Breast epithelium (tissue), 4 donors: ENCODE measurements around the gene SLC16A9. TPM values are rescaled to one million over a fixed set of nuclear protein-coding genes. Genes with fewer than 3 reads are reported as not detected.

Experiments
- DNase-seq, 2 donors: peaks; one replicate each; pipeline ENCODE4 v3.0.0-alpha.2; 2019; ENCODE audit warnings: low spot score in 2 of 2
- H3K27ac ChIP-seq, 2 donors: fragments of 200-600 bp; sonication (generic) in 1 of 2; one replicate each; pipeline ENCODE4 v1.5.1; 2016 to 2019; ENCODE audit warnings: mild to moderate bottlenecking in 1 of 2
- H3K27me3 ChIP-seq, 2 donors: fragments of 200-600 bp; sonication (generic) in 1 of 2; one replicate each; pipeline versions ENCODE4 v1.5.1 to v1.6.0; 2017 to 2019; ENCODE audit warnings: control low read depth in 1 of 2, mild to moderate bottlenecking in 1 of 2
- H3K36me3 ChIP-seq: fragments of 200-600 bp; one replicate; pipeline ENCODE4 v1.5.1; 2019
- H3K4me1 ChIP-seq, 2 donors: fragments of 200-600 bp; sonication (generic); one replicate each; pipeline ENCODE4 v1.5.1; 2016 to 2019; ENCODE audit warnings: control low read depth in 1 of 2
- H3K4me3 ChIP-seq, 3 donors: fragments of 200-600 bp; sonication (generic); 1 replicate in 2 of 3; 2 replicates in 1 of 3; pipeline ENCODE4 v1.5.1; 2016 to 2019; ENCODE audit warnings: mild to moderate bottlenecking in 3 of 3, moderate library complexity in 2 of 3
- H3K9me3 ChIP-seq, 2 donors: fragments of 200-600 bp; sonication (generic) in 1 of 2; one replicate each; pipeline ENCODE4 v1.5.1; 2016 to 2019; ENCODE audit warnings: control low read depth in 1 of 2
- CTCF ChIP-seq, 3 donors: fragments of 450-650 bp; IDR thresholded peaks; one replicate each; pipeline ENCODE4 v1.5.1; 2016 to 2017; ENCODE audit warnings: antibody characterized with exemption in 3 of 3, mild to moderate bottlenecking in 3 of 3, moderate library complexity in 3 of 3
- POLR2A ChIP-seq: fragments of 450-650 bp; IDR thresholded peaks from one replicate; pipeline ENCODE4 v1.6.1; 2016; ENCODE audit warnings: antibody characterized with exemption, mild to moderate bottlenecking, moderate library complexity
- POLR2AphosphoS5 ChIP-seq, 3 donors: sonication (generic); formaldehyde crosslinking; IDR thresholded peaks; one replicate each; pipeline ENCODE4 v1.6.1; 2017; ENCODE audit warnings: antibody characterized with exemption in 3 of 3
- intact Hi-C: fragments of 100-400 bp; cut with DNase I; formaldehyde crosslinking; loops from one replicate; pipeline ENCODE4 v1.15.1; 2023; ENCODE audit warnings: low total_unique reads
- total RNA-seq, 3 donors: library from RNA; depleted of rRNA; stranded (reverse); fragments of >200 nt; gene quantifications; one replicate each; pipeline ENCODE4 v1.1.0, GENCODE V29; 2016

Gene SLC16A9
- total RNA-seq, 3 donors from 2014 or later: 0.32 to 1.2 (median 0.33) TPM

DNA sequence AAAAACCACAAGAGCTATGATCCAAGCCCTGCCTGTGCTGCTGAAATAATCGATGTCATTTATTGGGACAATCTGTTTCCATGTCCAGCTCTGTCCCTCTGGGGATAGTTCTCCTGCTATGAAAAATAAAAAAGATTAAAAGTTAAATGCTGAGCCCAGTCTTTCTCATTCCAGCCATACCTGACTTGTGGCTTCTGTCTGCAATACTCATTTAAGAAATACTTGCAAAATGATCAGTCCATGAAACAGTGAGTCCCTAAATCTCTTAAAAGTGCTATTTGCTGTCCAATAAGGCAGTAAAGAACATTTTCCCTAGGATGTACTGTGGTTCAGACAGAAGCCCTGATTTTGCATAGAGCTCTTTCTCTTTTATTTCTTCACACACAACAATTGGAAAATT lies 91.7 kb downstream of the SLC16A9 start:
- Histone ChIP-seq H3K4me1 (no peaks in the 10 kb centered on the region), H3K27me3 (no peaks in the 10 kb centered on the region), H3K9me3 (no peaks in the 10 kb centered on the region), H3K27ac (no peak overlapping the region), H3K4me3 (no peak overlapping the region), H3K36me3 (no peaks in the 10 kb centered on the region)
- TF ChIP-seq POLR2A: no peak
- no peak for TF ChIP-seq CTCF (IDR thresholded peaks at IDR 0.05)
- no peak for TF ChIP-seq POLR2AphosphoS5 (IDR thresholded peaks at IDR 0.05)
- DNase-seq: no peak
- intact Hi-C loops: no loop called here

DNA sequence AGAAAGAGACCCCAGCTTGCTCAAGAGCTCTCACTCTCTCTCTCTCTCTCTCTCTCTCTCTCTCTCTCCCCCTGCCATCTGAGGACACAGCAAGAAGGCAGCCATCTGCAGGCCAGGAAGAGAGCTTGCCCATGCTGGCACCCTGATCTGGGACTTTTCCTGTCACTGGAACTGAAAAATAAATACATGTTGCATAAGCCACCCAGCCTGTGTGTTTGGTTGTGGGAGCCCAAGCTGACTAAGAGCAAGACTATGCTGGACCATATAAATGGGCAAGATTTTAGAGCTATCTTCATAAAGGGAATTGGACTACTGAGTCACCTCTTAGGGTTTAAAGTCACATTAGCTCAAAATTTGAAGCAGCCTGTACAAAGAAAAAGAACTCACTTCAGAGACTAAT lies 98.6 kb downstream of the SLC16A9 start:
- H3K27me3 ChIP-seq: no peaks in the 10 kb centered on the region
- no peak for DNase-seq
- no peaks in the 10 kb centered on the region for H3K9me3 ChIP-seq
- H3K4me1 ChIP-seq: no peaks in the 10 kb centered on the region
- TF ChIP-seq CTCF (IDR thresholded peaks at IDR 0.05): no peak
- no peak for TF ChIP-seq POLR2A
- TF ChIP-seq POLR2AphosphoS5 (IDR thresholded peaks at IDR 0.05): no peak
- intact Hi-C loops: no loop called here
- no peak overlapping the region for H3K27ac ChIP-seq
- no peaks in the 10 kb centered on the region for H3K36me3 ChIP-seq
- no peak overlapping the region for H3K4me3 ChIP-seq

DNA sequence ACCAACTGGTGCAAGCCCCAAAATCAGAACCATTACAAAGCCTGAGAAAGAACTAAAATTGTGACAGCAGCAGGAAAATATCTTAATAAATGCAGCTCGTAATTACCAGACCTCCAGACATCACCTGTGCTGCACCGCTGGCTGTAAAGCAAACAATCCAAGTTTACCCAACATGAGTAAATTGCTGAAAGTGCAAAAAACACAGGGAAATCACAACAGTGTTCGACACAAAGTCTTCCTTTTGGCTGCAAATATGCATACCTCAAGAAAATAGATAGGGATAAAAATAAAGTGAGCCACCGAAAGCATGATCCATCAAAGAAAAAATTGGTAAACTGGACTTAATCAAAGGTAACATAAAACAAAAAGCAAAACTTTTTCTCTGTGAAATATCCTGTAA lies 101.7 kb downstream of the SLC16A9 start:
- H3K27me3 ChIP-seq: no peaks in the 10 kb centered on the region
- no peak for TF ChIP-seq POLR2A
- no peak for TF ChIP-seq CTCF (IDR thresholded peaks at IDR 0.05)
- no peaks in the 10 kb centered on the region for H3K4me1 ChIP-seq
- H3K36me3 ChIP-seq: no peaks in the 10 kb centered on the region
- no peak overlapping the region for H3K27ac ChIP-seq
- no peak for DNase-seq
- no peaks in the 10 kb centered on the region for H3K9me3 ChIP-seq
- intact Hi-C loops: no loop called here
- H3K4me3 ChIP-seq: no peak overlapping the region

GRCh38 chr10:59606551-59606961 lies 103.1 kb downstream of the SLC16A9 start:
- H3K27me3 ChIP-seq: no peaks in the 10 kb centered on the region
- no peak overlapping the region for H3K27ac ChIP-seq
- H3K4me3 ChIP-seq: no peak overlapping the region
- H3K4me1 ChIP-seq: no peaks in the 10 kb centered on the region
- DNase-seq: no peak
- H3K9me3 ChIP-seq: no peaks in the 10 kb centered on the region
- TF ChIP-seq CTCF (IDR thresholded peaks at IDR 0.05) (no peak), POLR2AphosphoS5 (IDR thresholded peaks at IDR 0.05) (no peak), POLR2A (no peak)
- intact Hi-C loops: no loop called here
- no peaks in the 10 kb centered on the region for H3K36me3 ChIP-seq

GRCh38 chr10:59601985-59602384 lies 107.7 kb downstream of the SLC16A9 start:
- no peaks in the 10 kb centered on the region for H3K4me1 ChIP-seq
- H3K4me3 ChIP-seq: no peak overlapping the region
- H3K27me3 ChIP-seq: no peaks in the 10 kb centered on the region
- intact Hi-C loops: no loop called here
- TF ChIP-seq POLR2A: no peak
- no peak for TF ChIP-seq POLR2AphosphoS5 (IDR thresholded peaks at IDR 0.05)
- TF ChIP-seq CTCF (IDR thresholded peaks at IDR 0.05): no peak
- no peak for DNase-seq
- no peak overlapping the region for H3K27ac ChIP-seq
- no peaks in the 10 kb centered on the region for H3K36me3 ChIP-seq
- H3K9me3 ChIP-seq: no peaks in the 10 kb centered on the region

Other genes with a start within 250 kb of the SLC16A9 start
- gene MRLN, start 43.6 kb upstream of the SLC16A9 start, total RNA-seq: not detected
- 10 to 100 TPM; 31.4 to 85.6 (median 44.9) TPM for gene CCDC6, start 196.7 kb upstream of the SLC16A9 start, total RNA-seq